ENCODE measurements around the gene LMCD1.

The LMCD1 gene

DNA sequence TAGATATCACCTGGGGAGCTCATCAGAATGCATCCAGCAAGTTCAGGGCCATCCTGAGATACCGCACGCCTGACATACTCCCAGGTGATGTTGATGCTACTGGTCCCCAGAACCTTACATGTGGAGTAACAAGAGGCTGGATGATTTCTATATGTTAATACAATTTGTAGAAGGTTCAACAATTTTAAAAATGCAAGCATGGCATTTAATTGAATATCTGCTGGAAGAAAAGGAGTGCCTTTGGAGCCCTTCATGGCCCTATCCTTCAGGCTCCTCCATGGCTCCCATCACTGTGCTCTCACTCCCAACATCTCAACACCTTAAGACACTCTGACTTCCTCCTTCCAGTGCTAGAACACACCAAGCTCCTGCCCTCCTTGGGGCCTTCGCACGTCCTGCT is 36.6 kb downstream of the LMCD1 start:
- DNase-seq: no peak

DNA sequence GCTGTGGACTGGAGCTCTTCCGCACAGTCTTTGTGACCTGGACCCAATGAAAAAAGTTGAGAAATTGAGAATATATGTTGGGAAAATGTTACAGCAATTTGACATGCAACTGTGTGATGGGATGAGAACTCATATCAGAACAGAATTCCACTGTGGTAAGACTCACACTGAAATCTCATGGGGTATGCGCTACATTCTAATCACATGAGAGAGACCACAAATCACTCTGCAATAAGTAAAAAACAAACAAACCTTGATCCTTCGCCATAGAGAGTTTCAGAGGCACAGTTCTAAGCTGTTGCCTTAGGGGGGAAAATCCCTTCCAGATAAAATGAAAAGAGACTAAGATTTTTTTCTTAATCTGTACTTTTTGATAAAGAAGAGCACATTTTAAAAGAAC is 37.3 kb downstream of the LMCD1 start:
- no peak for DNase-seq

DNA sequence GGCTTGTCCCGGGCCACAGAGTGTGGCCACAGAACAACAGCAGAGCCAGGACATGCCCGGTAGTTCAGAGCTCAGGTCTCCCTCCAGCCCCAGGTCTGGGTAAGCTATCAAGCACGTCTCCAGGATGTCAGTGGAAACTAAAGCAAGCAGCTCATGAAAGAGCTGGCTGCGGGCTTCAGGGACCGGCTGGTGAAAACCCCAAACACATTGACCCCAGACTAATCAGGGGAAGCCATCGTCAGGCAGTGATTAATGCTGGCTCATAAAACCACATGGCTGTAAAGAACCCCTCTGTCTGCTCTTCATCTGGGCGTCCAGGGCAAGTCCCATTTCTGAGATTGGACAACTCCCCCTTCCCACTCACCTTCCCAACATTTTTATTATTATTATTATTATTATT is 37.8 kb downstream of the LMCD1 start:
- no peak for DNase-seq

DNA sequence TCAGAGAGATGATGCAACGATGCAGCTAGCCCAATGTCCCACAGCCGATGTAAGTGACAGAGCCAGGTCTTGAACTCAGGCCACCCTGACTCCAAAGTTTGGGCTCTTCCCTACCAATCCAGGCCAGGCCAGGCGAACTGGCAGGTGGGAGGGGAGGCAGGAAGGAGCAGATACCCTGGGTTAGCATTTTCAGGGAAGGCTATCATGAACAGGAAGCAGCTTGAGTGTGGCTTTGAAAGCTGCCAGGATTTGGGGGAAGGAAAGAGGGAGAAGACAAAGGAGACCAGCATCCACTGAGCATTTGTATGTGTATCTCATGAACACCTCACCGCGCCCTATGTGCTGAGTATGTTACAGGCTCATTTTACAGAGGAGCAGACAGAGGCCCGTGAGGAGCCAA is 38.8 kb downstream of the LMCD1 start:
- no peak for DNase-seq

DNA sequence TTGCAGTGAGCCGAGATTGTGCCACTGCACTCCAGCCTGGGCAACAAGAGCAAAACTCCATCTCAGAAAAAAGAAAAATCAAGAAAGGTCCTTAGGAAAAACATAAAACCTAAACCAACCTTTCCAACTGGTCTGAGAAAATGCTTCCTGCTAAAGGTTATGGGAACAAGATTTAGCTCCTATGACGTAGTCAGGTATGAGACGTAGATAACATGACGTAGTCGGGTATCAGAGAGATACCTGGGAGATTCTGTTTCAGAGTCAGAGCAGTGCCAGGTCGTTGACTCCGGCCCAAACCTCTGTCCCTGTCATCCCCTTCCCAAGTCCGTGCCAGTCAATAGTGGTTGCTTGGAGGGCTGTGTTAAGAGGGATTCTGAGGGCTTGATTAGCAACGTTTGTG is 39.9 kb downstream of the LMCD1 start:
- DNase-seq: no peak

DNA sequence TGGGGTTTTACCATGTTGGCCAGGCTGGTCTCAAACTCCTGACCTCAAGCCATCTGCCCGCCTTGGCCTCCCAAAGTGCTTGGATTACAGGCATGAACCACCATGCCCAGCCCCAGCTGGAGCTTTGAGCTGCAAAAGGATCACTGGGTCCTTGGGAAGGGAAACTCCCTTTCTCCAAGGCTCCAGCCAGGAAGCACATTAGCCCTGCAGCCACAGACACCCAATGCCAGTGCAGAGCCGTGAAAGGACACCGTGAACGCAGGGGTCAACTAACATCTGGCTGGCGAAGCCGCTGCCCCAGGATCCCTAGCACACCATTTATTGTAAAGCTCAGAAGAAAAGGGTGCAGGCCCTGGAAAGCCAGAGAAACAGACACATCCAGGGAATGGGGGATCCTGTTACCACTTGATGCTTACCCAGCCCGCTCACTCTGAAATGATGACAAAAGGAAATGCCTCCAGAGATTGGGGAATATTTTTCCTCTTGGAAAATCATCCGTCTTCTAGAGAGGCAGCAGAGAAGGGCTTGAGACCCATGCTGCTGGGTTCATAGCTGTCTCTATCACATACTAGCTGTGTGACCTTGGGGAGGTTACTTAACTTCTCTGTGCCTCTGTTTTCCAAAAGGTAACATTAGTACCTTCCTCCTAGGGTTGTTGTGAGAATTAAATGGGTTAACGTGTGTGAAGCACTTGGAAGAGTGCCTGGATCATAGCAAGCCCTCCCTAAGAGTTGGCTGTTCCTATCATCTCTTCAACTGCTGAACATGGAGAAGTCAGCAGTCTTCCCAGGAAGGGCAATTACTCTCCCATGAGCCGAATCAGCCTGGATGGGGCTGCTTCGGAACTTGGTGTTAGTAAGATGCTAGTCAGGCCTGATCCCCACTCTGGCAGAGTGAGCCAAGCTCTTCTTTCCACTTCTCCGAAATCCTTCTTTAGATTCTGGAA is 40.8 kb downstream of the LMCD1 start:
- no peak for DNase-seq

DNA sequence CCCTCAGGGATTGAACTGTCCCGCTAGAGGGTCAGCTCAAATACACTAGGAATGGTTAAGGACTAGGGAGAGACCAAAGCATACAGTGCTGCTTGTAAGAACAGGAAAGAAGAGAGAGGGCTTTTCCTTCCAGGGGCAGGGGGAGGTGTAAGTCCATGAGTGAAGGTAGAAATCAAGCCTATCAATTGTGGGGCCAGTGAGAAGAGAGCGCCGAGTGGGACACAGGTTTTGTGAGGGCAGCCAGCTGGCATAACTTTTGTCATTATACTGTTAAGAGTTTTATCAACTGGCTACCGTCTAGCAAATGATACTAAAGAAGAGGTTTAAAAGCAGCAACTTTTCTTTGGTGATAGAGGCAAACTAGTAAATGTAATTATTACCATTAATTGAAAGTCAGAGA is 45.0 kb downstream of the LMCD1 start:
- no peak for DNase-seq

DNA sequence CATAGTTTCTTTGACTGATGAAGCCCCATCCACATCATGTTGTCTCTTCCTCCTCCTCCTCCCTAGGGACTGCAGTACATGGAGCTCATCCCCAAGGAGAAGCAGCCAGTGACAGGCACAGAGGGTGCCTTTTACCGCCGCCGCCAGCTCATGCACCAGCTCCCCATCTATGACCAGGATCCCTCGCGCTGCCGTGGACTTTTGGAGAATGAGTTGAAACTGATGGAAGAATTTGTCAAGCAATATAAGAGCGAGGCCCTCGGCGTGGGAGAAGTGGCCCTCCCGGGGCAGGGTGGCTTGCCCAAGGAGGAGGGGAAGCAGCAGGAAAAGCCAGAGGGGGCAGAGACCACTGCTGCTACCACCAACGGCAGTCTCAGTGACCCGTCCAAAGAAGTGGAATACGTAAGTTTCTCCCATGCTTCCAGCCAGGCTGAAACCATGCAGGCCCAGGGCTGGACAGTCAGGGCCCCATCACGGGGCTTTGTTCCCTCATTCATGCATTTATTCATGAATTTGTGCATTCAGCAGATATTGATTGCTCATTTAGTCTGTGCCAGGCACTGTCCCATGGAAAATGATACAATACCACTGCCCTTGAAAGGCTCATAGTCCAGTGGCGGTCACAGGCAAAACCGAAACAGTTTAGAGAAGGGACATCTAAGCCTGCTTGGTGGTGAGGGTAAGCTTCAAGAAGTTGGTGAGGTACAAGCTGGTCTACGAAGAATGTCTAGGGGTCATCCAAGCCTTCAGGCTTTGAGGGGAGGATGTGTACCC is 47.1 kb downstream of the LMCD1 start:
- no peak for DNase-seq

DNA sequence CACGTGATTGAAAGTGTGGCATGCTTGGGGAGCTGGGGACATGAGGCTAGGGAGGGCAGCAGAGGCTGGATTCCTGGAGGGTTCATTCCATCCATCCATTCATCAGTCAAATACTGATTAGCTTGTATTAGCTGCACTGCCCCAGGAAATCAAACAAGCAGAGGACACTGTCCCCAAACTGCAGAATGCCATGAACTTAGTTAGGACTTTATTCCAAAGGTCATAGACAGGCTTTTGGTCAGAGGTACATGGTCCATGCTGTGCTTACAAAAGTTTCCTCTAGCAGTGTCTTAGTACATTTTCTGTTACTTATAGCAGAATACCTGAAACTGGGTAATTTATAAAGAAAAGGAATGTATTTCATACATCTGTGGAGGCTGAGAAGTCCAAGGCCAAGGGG is 47.7 kb downstream of the LMCD1 start:
- no peak for DNase-seq

DNA sequence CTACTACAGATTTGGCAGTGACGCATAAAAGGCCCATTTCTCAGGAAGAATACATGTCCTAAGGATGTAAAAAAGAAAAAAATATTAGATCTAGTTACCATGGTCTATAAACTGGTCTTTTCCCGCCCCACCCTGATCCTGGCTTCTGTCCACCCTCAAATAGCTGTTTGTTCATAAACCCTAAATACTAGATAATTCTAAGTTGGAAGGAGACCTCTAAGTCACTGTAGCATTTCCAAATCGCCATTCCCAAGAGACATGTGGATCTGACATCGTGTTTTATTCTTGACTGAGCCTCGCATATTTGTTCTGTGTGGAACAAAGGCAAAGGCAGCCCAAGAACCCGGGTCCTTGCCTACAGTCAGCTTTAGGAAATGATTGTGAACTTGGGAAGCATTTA is 49.0 kb downstream of the LMCD1 start:
- no peak for DNase-seq

DNA sequence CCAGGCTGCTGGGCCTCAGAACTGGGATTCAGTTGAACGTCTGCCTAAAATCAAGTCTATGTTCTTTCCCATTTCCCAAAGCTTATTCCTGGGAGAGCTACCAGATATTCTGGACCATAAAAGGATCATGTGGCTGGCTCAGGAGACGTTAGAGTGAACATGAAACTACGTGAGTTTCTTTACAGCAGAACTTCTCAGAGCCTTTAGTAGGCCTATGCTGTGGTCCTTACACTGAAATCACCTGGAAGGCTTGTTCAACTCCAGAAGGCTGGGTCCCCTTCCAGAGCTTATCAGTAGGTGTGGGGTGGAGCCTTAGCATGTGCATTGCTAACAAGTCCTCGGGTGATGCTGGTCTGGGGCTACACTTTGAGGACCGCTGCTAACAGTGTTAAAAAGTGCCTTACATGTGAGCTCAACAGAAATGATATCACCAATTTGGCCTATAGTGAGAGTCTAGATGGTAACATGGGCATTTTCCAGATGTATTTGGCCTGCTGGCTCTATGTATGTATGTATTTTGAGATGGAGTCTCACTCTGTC is 50.7 kb downstream of the LMCD1 start:
- DNase-seq: no peak

DNA sequence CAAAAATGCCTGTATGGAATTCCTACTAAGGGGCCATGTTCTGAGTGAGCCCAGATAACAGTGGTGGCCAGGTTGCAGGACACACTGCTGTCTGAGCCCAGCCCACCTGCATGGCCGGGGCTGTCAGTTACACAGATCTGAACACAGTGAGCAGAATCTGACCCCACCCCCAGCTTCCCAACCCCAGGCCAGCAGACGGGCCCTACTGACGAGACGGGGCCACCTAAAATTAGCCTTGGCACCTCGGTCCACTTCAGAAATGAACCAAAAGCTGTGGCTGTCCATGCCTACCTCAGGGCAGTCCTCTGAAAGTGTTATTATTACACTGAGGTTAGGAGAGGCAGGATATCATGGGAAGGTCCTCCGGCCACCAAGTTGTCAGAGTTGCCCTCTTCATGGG is 51.8 kb downstream of the LMCD1 start:
- no peak for DNase-seq

DNA sequence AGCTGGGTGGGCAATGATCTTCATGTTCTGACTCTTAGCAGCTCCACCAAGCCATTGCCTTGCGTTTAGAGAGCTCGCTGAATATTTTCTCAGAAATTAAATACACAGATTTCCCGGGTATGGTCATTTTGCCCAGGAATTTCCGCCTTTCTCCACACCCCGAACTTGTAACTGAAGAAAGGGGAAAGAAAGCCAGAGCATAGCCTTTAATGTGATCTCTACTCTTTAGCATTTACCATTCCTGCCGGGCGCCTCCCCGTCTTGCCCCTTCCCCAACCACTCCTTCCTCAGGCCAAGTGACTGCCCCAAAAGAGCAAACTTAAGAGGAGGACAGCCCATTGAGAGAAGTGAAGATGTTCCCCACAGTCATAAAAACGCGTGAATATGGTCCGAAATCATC is 53.1 kb downstream of the LMCD1 start:
- no peak for DNase-seq

DNA sequence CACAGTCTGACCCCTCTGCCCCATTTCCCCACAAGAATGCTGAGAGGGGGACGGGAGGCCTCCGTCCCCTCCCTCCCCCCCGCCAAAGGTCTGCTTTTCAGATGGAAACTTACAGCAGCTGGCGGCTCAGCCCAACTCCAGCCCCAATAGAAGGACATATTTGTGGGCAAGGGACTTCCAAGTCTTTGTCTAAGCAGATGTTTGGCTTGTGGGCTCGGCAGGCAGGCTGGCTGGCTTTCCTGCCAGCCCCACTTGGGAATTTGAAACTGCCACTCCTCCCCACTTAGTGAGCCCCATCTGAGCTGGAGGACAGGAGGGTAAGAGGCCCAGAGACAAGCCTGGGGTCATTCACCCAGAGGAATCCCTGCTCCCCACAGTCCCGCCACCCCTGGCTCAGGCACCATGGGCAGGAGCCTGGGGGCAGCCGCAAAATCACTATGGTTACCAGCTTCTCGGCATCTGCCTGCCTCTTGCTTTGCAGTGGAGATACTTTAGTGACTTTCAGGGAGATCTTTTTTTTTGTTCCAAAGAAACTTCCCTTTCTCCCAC is 53.6 kb downstream of the LMCD1 start:
- no peak for DNase-seq

DNA sequence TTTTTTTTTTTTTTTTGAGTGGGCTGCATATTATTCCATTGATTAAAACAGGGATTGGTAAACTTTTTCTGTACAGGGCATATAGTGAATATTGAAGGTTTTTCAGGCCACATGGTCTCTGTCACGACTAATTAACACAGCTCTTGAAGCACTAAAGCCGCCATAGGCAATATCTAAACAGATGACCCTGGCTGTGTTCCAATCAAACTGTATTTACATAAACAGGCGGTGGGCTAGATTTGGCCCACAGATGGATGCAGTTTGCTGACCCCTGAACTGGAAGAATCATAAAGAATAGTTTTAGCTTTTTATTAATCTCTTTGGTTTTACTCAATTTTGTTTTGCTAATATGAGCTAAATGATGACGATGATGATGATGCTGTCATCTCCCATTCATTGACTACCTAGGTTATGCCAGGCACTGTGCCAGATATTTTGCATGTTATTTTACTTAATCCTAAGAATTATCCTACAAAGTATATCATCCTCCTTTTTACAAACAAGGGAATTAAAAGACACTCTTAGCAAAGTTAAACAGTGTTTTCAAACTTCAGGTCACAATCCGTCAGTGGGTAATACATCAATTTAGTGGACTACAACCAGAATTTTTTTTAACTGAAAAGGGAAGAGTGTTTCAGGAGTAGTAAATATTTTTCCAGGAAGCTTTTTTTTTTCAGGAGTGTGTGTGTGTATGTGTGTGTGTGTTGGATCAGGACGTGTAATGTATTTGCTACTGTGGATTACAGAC is 54.3 kb downstream of the LMCD1 start:
- no peak for DNase-seq

DNA sequence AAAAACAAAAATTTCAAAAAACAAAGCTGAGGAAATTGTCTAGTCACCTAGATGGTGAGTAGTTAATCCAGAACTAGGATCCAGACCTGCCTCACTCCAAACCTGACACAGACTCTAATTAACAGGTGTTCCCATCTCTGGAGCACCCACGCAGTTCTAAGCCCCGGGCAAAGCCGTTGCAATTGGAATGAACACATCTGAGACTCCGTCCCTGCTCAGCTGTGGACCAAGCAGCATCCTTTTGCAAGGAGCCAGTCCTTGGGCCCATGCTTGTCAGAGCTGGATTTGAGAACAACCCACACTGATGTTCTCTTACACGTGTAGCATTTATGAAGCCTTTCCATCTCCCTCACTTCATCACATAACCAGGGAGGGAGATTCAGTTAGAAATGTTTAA is 54.8 kb downstream of the LMCD1 start:
- no peak for DNase-seq

DNA sequence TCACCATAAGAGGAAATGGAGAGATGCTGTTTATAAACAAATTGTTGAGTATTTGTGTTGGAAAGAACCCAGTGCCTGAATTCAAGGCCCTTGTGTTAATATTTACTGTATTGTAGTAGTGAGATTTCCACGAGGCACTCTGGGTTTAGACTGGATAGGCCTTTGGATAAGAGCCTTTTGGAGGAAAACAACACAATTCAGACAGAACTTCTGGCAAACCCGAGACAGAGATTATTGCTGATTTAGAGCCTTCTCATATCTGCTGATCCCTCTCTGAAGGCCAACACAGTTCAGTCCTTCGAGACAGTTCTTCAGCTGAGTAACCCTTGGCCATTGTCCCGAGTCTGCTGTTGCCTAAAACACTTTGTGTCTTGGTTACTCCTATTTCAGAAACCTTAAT is 55.7 kb downstream of the LMCD1 start:
- DNase-seq: no peak

DNA sequence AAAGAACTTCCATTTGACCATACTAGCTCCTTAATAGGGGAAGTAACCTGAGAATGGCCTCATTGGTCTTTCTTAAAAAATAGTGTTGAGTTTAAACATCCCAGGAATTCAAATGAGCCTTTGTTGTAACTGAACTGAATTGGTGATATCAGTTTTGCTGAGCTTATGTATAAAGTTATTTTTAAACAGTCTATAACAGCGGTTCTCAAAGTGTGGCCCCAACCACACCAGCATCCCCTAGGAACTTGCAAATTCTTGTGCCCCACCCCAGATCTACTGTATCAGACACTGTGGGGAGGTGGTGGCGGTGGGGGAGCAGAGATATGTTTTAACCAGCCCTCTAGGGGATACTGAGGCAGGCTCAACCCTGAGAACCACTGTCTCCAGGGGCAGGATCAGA is 57.0 kb downstream of the LMCD1 start:
- DNase-seq: no peak

DNA sequence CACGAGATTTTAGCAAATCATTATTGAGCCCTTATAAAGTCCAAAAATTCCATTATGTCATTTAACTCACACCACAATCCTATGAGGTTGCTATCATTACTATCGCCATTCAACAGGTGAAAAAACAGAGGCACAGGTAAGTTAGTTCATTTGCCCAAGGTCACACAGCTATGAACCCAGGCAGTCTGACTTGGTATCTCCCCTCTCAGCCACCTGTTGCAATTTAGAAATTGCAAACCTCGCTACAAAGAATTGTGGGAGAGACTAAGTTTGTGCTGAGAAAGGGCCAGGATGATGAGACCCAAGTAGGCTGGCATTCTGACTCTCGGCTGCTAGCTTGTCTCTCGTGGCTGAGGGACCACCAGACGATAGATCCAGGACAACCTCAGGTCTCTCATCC is 57.7 kb downstream of the LMCD1 start:
- DNase-seq: no peak

DNA sequence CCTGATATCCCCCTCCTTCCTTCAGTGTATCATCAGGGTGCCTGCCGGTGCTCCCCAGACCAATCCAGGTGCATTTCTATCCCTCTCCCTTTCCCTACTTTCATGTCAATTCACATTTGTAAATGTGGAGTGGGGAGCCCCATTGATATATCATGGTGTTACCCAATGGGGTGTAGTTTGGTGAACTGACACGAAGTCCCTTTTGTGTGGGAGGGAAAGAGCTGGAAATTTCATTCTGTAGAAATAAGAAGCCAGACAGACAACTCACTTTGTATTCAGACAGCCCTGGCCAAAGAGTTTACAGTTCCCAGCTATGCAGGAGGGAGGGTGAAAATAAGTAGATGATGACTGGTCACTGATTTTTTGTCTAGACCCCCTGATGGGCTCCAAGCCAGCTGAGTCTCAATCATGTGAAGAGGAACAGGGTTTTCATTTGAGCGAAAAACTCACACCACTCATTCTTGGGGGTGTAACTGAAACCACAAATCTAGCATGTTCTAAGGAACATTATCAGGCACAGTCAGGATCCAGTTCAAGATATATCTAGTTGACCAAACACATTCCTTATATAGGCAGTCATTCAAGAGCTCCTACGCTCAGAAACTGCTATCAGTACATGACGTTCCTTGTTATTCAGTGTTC is 58.9 kb downstream of the LMCD1 start:
- DNase-seq: no peak

DNA sequence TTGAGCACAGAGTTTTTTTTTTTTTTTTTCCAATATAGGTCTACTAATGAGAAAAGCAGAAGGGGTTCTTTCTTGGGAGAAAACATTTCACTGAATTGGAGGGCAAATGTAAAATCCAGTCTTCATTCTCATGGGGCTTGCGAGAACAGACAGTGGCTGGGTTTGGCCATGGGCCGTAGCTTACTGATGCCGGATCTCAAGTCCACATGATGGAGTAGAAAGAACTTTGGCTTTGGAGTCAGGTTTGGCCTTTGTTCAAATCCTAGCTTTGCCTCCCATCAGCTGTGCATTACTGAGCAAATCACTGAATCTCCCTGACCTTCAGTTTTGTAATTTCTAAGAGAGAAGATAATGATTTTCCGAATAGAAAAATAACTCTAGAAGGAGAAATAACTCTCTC is 59.7 kb downstream of the LMCD1 start:
- no peak for DNase-seq

DNA sequence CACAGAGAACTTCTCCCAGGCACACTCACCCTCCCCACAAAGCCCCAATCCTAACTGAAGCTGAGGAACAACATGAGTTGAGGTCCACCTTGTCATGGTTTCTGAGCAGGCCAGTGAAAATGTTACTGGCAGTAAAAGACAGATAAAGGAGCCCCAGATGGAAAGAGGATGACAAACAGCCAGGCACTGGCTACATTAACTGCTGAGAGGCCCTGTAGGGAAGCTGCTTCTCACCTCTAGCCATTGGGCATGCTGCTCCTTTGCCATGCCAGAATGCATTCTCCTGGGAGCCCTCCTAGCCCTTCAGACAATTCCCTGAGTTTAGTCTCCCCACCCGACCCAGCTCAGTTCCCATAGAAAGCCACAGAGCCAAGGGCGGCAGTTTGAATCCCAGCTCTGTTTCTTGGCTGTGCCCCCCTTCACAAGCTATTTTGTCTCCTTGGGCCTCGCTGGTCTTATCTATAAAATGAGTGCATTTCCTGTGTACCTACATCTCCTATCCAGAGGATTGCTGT is 60.5 kb downstream of the LMCD1 start:
- no peak for DNase-seq
